ENCODE results near the gene IVNS1ABP. TPM values are rescaled to one million over a fixed set of nuclear protein-coding genes. Genes with fewer than 3 reads are reported as not detected.
A peak's percentile ranks its signal among the peaks of the same experiment; 100 is the strongest.
"Not testable (repeated sequence)": the region's sequence is repeated elsewhere in the genome, so short reads cannot be mapped to it uniquely, and the experiment has no call there.

The IVNS1ABP gene
- total RNA-seq, 1 donor from 2014 or later: 167 TPM

DNA sequence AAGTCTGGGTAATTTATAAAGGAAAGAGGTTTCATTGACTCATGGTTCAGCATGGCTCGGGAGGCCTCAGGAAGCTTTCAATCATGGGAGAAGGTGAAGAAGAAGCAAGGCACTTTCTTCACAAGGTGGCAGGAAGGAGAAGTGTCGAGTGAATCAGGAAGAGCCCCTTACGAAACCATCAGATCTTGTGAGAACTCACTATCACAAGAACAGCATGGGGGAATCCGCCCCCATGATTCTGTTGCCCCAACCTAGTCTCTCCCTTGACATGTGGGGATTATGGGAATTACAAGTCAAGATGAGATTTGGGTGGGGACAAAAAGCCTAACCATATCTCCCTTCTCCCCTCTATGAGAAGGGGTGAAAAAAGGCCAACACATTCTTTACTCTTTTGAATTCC, 11.2 kb upstream of the IVNS1ABP start:
- H3K27ac Mint-ChIP-seq: no peak overlapping the region
- H3K36me3 Mint-ChIP-seq: no peaks in the 10 kb centered on the region
- DNase-seq (ENCODE audit: low spot score in 2 of 2, unreplicated experiment in 2 of 2): no peak
- no peaks in the 10 kb centered on the region for H3K4me1 Mint-ChIP-seq
- H3K4me3 Mint-ChIP-seq: no peak overlapping the region
- H3K9me3 Mint-ChIP-seq: no peaks in the 10 kb centered on the region
- TF ChIP-seq, protein P1, sequence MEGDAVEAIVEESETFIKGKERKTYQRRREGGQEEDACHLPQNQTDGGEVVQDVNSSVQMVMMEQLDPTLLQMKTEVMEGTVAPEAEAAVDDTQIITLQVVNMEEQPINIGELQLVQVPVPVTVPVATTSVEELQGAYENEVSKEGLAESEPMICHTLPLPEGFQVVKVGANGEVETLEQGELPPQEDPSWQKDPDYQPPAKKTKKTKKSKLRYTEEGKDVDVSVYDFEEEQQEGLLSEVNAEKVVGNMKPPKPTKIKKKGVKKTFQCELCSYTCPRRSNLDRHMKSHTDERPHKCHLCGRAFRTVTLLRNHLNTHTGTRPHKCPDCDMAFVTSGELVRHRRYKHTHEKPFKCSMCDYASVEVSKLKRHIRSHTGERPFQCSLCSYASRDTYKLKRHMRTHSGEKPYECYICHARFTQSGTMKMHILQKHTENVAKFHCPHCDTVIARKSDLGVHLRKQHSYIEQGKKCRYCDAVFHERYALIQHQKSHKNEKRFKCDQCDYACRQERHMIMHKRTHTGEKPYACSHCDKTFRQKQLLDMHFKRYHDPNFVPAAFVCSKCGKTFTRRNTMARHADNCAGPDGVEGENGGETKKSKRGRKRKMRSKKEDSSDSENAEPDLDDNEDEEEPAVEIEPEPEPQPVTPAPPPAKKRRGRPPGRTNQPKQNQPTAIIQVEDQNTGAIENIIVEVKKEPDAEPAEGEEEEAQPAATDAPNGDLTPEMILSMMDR (IDR thresholded peaks at IDR 0.05; ENCODE audit: unreplicated experiment): no peak
- H3K27me3 Mint-ChIP-seq (ENCODE audit: low read depth): no peaks in the 10 kb centered on the region

DNA sequence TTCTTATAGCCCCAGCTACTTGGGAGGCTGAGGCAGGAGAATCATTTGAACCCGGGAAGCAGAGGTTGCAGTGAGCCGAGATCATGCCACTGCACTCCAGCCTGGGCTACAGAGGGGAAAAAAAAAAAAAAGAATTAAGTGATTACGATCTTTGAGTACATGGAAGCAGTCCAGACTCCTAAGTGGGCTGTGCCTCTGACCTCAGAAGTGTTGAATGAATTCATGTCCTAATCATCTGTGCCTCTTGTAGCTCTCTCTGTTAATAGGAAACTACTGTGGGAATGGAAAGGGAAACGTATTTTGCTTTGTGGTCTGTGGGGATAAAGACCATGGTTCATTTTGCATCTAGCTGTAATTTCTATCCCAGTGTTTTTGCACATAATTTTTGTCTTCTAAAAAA, 8.4 kb upstream of the IVNS1ABP start:
- H3K36me3 Mint-ChIP-seq: peaks cover 8% of the 10 kb centered on the region
- no peak overlapping the region for H3K4me3 Mint-ChIP-seq
- no peaks in the 10 kb centered on the region for H3K4me1 Mint-ChIP-seq
- no peaks in the 10 kb centered on the region for H3K27me3 Mint-ChIP-seq (ENCODE audit: low read depth)
- H3K27ac Mint-ChIP-seq: no peak overlapping the region
- TF ChIP-seq, protein P1 (IDR thresholded peaks at IDR 0.05; ENCODE audit: unreplicated experiment): no peak
- H3K9me3 Mint-ChIP-seq: peaks cover 7% of the 10 kb centered on the region
- DNase-seq (ENCODE audit: low spot score in 2 of 2, unreplicated experiment in 2 of 2): no peak

DNA sequence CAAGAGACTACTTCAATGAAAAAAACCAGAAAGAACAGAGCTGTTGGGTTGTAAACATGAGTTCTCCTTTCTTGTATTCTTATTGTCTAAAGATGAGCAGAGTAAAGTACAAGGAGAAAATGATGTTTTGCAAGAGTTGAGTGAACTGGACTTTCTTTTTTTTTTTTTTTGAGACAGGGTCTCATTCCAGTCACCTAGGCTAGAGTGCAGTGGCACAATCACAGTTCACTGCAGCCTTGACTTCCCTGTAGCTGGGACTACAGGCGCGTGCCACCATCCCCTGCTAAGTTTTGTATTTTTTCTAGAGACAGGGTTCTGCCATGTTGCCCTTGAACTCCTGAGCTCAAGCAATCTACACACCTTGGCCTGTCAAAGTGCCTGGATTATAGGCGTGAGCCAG, 7.1 kb upstream of the IVNS1ABP start:
- Mint-ChIP-seq H3K4me3 (no peak overlapping the region), H3K27ac (no peak overlapping the region), H3K36me3 (peaks cover 8% of the 10 kb centered on the region)

DNA sequence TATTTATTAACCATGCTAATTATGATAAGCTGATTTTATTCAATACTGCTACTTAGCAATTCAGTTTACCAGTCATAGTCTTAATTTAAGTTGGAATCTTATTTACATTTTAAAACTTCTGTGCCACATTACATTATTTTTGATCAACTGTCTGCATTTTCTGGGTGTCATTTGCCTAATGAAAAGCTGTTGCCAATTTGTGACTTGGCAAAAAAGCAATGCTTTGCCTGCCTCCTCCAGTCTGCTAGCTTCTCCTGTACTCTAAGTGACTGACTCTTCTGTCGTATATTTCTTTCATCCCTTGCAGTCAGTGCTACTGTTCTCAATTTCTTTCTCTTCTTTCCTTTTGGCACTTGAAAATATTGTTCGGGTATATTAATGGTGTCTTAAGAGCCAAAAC, 5.6 kb upstream of the IVNS1ABP start:
- Mint-ChIP-seq H3K27me3 (ENCODE audit: low read depth) (no peaks in the 10 kb centered on the region), H3K9me3 (peaks cover 7% of the 10 kb centered on the region), H3K27ac (no peak overlapping the region), H3K4me1 (peaks cover 14% of the 10 kb centered on the region), H3K36me3 (peaks cover 8% of the 10 kb centered on the region), H3K4me3 (no peak overlapping the region)
- TF ChIP-seq, protein P1 (IDR thresholded peaks at IDR 0.05; ENCODE audit: unreplicated experiment): no peak
- no peak for DNase-seq (ENCODE audit: low spot score in 2 of 2, unreplicated experiment in 2 of 2)

More for the DNA sequence above, 7.1 kb upstream of the IVNS1ABP start:
- peaks cover 7% of the 10 kb centered on the region for H3K9me3 Mint-ChIP-seq
- TF ChIP-seq, protein P1 (IDR thresholded peaks at IDR 0.05; ENCODE audit: unreplicated experiment): no peak
- no peaks in the 10 kb centered on the region for H3K4me1 Mint-ChIP-seq
- no peaks in the 10 kb centered on the region for H3K27me3 Mint-ChIP-seq (ENCODE audit: low read depth)
- DNase-seq (ENCODE audit: low spot score in 2 of 2, unreplicated experiment in 2 of 2): no peak

DNA sequence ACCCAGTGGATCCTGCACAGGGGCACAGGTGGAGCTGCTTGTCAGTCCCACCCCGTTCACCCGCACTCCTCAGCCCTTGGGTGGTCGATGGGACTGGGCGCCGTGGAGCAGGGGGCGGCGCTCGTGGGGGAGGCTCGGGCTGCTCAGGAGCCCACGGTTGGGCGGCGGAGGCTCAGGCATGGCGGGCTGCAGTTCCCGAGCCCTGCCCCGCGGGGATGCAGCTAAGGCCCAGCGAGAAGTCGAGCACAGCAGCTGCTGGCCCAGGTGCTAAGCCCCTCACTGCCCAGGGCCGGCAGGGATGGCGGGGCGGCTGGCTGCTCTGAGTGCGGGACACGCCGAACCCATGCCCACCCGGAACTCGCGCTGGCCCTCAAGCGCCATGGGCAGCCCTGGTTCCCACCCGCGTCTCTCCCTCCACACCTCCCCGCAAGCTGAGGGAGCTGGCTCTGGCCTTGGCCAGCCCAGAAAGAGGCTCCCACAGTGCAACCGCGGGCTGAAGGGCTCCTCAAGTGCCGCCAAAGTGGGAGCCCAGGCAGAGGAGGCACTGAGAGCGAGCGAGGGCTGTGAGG, 4.7 kb upstream of the IVNS1ABP start:
- not testable (repeated sequence) for H3K4me3 Mint-ChIP-seq; H3K27me3 Mint-ChIP-seq (ENCODE audit: low read depth); H3K36me3 Mint-ChIP-seq; DNase-seq (ENCODE audit: low spot score in 2 of 2, unreplicated experiment in 2 of 2); H3K9me3 Mint-ChIP-seq; H3K27ac Mint-ChIP-seq
- peaks cover 17% of the 10 kb centered on the region for H3K4me1 Mint-ChIP-seq

DNA sequence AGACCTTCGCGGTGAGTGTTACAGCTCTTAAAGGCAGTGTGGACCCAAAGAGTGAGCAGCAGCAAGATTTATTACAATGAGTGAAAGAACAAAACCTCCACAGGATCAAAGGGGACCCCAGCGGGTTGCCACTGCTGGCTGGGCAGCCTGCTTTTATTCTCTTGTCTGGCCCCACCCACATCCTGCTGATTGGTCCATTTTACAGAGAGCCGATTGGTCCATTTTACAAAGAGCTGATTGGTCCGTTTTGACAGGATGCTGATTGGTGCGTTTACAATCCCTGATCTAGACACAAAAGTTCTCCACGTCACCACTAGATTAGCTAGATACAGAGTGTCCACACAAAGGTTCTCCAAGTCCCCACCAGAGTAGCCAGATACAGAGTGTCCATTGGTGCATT, 4.1 kb upstream of the IVNS1ABP start:
- not testable (repeated sequence) for H3K9me3 Mint-ChIP-seq, H3K4me3 Mint-ChIP-seq
- H3K4me1 Mint-ChIP-seq: peaks cover 17% of the 10 kb centered on the region

DNA sequence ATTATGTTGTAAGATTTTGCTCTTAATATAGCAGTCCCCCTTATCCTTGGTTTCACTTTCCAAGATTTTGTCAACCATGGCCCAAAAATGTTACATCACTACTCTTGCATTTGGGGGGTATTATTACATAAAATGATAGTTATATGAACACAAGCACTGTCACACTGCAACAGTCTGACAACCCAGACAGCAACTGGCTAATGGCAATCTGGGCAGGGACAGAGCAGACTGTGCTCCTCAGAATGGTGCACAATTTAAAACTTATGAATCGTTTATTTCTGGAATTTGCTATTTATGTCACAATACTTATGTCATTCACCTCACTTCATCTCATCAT, 2.1 kb upstream of the IVNS1ABP start:
- no peaks in the 10 kb centered on the region for H3K27me3 Mint-ChIP-seq (ENCODE audit: low read depth)
- no peak overlapping the region for H3K4me3 Mint-ChIP-seq
- peaks cover 7% of the 10 kb centered on the region for H3K9me3 Mint-ChIP-seq
- H3K27ac Mint-ChIP-seq: peak overlapping the region; percentile 59
- DNase-seq (ENCODE audit: low spot score in 2 of 2, unreplicated experiment in 2 of 2): no peak
- peaks cover 8% of the 10 kb centered on the region for H3K36me3 Mint-ChIP-seq
- TF ChIP-seq, protein P1 (IDR thresholded peaks at IDR 0.05; ENCODE audit: unreplicated experiment): no peak
- peaks cover 33% of the 10 kb centered on the region for H3K4me1 Mint-ChIP-seq

More for the DNA sequence above, 4.1 kb upstream of the IVNS1ABP start:
- not testable (repeated sequence) for H3K36me3 Mint-ChIP-seq; DNase-seq (ENCODE audit: low spot score in 2 of 2, unreplicated experiment in 2 of 2); H3K27ac Mint-ChIP-seq; H3K27me3 Mint-ChIP-seq (ENCODE audit: low read depth)

All from mesothelial cell of epicardium (in vitro differentiated cells).